LNCaP clone FGC (cell line): ENCODE measurements around the gene ATP8A2.

ENCODE experiments used
- DNase-seq: peaks from one replicate; pipeline ENCODE4 v3.0.0-alpha.2; 2011; ENCODE audit warnings: low read depth
- H3K4me3 ChIP-seq: 2 replicates; pipeline ENCODE4 v1.5.1; 2011; ENCODE audit warnings: mild to moderate bottlenecking, low read depth, low read length, control low read depth
- TF ChIP-seq, protein P1 (sequence below): IDR thresholded peaks from 2 replicates; pipeline ENCODE4 v1.5.1; 2012; ENCODE audit warnings: mild to moderate bottlenecking; ENCODE audit not compliant: control insufficient read depth, insufficient read depth; ENCODE audit errors: extremely low read depth

Gene ATP8A2

DNA sequence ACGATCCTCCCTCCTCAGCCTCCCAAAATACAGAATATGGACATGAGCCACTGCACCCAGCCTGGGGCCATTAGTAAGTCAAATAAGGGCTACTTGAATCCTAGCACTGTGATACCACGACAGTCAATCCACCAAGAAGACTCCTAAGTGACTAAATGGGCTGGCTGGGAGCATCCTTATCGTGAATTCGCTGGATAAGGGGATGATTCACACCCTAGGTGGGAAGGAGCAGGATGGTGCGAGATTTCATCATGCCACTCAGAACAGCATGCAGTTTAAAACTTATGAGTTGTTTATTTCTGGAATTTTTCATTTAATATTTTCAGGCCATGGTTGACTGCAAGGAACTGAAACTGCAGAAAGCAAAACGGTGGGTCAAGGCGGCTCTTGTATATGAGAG, 30.2 kb downstream of the ATP8A2 start:
- DNase-seq: no peak
- no peak overlapping the region for H3K4me3 ChIP-seq
- TF ChIP-seq, protein P1, sequence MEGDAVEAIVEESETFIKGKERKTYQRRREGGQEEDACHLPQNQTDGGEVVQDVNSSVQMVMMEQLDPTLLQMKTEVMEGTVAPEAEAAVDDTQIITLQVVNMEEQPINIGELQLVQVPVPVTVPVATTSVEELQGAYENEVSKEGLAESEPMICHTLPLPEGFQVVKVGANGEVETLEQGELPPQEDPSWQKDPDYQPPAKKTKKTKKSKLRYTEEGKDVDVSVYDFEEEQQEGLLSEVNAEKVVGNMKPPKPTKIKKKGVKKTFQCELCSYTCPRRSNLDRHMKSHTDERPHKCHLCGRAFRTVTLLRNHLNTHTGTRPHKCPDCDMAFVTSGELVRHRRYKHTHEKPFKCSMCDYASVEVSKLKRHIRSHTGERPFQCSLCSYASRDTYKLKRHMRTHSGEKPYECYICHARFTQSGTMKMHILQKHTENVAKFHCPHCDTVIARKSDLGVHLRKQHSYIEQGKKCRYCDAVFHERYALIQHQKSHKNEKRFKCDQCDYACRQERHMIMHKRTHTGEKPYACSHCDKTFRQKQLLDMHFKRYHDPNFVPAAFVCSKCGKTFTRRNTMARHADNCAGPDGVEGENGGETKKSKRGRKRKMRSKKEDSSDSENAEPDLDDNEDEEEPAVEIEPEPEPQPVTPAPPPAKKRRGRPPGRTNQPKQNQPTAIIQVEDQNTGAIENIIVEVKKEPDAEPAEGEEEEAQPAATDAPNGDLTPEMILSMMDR: no peak

DNA sequence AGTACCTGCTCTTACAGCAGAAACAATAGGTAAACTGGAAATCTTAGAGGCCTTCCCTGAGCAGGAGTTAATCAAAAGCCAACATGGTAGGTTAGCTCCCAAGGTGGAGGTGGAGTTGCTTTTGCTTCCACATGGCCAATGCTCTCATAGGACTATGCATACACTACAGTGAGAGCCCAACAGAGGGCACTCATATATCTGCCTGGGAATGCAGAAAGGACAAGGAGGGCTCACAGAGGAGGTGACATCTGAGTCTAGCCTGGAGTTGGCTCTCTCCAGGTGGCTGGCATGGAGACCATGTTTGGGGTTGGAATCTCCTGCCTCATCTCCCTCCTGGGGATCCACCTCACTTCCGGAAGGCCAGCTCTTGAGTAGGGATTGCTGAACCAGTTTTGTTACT, 34.6 kb downstream of the ATP8A2 start:
- H3K4me3 ChIP-seq: no peak overlapping the region
- DNase-seq: peak; percentile 3
- TF ChIP-seq, protein P1: peak; percentile 41

DNA sequence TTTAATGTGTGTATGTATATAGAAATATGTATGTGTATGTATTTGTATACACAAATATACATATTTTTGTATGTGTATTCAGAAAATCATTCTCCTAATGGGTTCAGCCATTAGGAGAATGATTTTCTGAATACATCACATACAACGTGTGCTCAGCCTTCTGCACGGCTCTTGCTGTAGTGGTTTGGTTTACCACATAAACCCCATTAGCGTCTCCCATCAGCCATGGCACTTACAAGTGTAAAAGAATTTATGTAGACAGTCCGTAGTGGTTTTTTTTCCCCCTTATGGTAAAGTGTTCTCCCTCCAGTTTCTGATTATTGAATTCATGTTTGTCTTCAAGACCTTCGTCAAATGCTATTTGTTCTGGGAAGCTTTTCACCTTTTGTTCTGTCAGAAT, 38.2 kb downstream of the ATP8A2 start:
- TF ChIP-seq, protein P1: no peak
- no peak for DNase-seq
- H3K4me3 ChIP-seq: no peak overlapping the region

DNA sequence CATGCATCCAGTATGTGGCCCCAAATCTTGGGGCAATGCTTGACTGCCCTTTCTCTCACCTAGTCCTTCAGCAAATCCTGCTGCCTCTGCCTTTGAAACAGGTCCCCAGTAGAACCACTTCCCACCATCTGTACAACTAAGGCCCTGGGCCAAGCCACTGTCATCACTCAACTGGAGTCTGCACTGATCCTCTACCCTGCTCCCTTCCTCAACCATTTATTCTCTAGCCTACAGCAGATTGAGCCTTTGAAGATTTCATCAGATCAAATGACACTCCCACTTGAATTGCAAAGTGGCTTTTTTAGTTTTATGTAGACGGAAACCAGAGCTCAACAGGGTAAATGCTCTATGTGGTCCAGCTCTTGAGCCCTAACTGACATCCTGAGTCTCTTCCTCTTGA, 43.5 kb downstream of the ATP8A2 start:
- no peak for DNase-seq
- TF ChIP-seq, protein P1: no peak
- no peak overlapping the region for H3K4me3 ChIP-seq

DNA sequence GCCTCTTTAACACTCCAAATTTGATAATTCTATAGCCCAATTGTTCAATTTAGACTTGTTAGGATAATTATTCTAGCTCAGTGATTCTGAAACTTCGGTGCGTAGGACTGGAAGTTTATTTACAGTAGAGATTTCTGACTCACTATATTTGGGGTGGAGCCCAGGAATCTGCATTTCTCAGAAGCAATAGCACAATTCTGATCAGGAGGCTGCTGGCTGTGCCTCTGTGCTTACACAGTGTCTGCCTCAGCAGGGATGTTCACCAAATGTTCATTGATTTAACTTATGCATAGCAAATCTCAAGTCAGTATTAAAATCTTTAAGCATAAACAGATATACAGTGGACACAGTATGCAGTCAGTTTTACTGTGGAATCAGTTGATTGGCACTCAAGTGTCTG, 45.8 kb downstream of the ATP8A2 start:
- DNase-seq: no peak
- TF ChIP-seq, protein P1: no peak
- no peak overlapping the region for H3K4me3 ChIP-seq

DNA sequence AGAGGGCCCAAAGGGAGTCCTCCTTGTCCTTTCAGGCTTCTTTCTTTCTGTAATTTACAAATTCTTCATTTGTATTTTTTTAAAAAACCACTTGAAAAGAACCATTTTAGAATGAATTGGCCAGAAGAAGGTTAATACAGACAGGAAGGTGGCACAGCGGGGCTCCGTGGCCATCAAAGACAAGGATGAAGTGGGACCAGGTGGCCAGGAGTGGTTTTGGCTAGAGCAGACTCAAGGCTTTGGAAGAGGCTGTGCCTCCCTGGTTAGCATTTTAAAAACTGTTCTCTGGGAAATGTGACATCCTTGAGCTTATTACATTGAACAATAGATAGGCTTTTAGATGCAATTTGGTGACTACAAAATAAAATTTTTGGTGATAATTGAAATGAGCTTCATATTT, 48.4 kb downstream of the ATP8A2 start:
- TF ChIP-seq, protein P1: no peak
- no peak overlapping the region for H3K4me3 ChIP-seq
- DNase-seq: no peak

DNA sequence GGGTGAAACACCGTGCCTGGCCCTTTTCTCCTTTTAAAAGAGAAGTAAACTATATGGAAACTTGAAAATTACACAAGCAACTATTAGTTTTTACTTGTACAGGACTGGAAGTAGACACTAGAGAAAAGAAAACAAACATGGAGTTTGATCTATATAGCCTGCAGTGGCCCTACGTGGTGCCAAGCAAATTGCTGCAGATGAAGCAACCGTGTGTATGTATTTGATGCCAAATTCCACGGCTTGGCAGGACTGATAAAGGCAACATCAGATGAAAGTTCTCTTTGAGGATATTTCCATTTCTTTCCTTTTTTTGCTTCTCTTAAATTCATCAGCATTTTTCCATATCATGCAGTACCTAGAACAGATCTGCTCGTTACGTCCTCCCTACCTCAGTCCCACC, 49.8 kb downstream of the ATP8A2 start:
- no peak for DNase-seq
- H3K4me3 ChIP-seq: no peak overlapping the region
- TF ChIP-seq, protein P1: no peak
